GM18868 (cell line): Measurements from ENCODE around the gene APOL1.
"Not testable (repeated sequence)": the region's sequence is repeated elsewhere in the genome, so short reads cannot be mapped to it uniquely, and the experiment has no call there.

Experiments used
- ATAC-seq: cut with Tn5 transposase; IDR thresholded peaks from one replicate; pipeline ENCODE4 v1.9.1; 2021; ENCODE audit warnings: mild to moderate bottlenecking, moderate library complexity; ENCODE audit not compliant: unreplicated experiment

APOL1 gene

GRCh38 chr22:36290391-36291075 lies 37.6 kb downstream of the APOL1 start:
- not testable (repeated sequence) for ATAC-seq

GRCh38 chr22:36291831-36292740 lies 39.2 kb downstream of the APOL1 start:
- no peak for ATAC-seq

GRCh38 chr22:36292823-36293530 lies 40.0 kb downstream of the APOL1 start:
- no peak for ATAC-seq

DNA sequence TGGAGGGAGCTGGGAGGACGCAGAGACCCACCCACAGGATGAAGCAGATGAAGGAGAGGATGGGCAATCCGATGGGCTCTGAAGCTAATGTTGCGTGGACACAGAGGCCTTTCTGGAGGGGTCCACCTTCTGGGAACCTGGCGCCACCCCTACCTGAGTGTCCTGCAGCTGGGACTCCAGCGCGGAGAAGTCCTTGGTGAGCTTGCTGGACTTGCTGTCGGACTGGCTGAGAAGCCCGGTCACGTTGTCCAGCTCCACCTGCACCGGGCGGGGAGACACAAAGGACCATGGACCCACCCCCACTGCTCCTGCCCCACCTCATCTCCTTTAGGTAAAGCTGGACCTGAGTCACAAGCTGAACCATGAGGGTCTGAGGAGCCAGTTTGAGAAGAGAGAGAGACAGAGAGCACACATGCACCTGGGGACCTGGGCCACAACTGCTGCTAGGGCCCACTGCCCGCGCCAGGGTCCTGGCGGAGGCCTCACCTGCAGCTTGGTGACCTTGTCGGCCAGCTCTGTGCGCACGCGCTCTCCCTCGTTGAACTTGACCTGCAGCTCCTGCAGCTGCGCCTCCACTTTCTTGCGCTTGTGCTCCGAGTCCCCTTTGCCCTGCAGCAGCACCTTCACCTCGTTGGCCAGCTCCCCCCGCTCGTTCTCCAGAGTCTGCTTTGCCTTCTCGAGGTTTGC lies 40.8 kb downstream of the APOL1 start:
- no peak for ATAC-seq

DNA sequence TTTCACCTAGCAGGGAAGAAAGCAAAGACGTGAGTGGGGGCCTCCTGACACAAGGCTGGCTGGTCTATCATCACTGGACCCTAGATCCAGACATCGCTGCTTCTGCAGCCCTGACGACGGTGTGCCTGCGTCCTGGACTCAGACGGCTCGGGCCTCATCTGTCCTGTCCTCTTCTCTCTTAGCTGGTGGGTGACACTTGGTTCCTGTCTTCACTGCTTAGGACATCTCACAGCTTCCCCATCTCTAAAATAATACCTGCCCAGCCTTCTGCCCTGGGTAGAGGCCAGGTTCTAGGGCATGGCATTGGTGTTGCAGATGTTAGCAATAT lies 41.3 kb downstream of the APOL1 start:
- no peak for ATAC-seq

- no peak for ATAC-seq
These were observed 41.9 kb downstream of the APOL1 start for GRCh38 chr22:36294801-36295200.

DNA sequence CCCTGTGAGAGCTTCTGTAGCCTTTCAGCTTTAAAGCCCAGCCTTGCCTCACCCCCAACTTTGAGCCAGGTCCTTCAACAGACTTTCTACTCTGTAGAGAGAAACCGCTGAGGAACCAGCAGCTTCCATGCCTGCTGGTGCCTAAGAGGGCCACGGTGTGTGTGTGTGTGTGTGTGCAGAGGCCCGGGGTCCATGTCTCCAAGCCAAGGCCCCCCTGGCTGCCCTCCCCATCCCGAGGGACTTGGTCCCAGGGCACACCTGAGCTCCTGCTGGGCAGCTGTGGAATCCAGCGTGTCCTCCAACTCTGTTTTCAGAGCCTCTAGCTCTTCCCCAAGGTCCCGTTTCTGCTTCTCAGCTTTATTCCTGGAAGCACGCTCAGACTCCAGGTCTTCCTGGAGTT lies 42.3 kb downstream of the APOL1 start:
- no peak for ATAC-seq

- ATAC-seq: no peak
These were observed 43.8 kb downstream of the APOL1 start for GRCh38 chr22:36296690-36297089.

- no peak for ATAC-seq
These were observed 44.6 kb downstream of the APOL1 start for GRCh38 chr22:36297568-36297967.

DNA sequence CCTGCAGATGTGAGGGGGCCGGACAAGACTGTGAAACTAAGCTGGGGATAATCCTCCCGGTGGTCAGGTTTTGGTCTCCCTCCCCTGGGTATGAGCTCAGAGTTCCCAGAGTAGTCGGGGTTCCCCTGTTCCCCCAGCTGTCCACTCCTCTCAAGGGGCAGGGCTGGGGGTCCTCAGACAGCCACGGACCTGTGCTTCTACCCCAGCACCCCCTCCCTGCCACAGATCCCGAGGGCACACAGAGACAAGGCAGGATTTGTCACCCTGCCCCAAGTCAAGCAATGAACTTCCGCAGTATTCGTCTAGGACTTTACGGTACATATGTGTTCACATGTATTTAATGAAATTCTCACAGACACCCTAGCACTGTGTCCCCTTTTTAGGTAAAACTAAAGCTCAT lies 45.2 kb downstream of the APOL1 start:
- no peak for ATAC-seq

DNA sequence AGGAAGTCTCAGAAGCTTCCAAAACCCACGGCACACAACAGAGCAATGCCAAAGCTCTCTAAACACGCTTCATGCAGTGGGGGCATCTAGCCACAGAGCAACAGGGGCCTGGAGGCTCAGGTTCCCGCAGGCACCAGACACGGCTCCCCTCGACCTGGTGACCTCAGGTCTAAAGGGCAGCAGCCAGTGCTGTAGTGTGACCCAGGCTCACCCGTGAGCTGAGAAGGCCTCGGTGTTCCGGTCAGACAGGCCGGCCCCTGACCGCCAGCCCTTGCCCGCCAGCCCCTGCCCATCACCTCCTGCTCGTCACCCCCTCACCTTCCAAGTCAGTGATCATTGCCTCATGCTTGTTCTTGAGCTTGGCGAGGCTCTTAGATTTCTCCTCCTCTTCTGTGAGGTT lies 45.7 kb downstream of the APOL1 start:
- ATAC-seq: no peak

- no peak for ATAC-seq
These were observed 46.4 kb downstream of the APOL1 start for GRCh38 chr22:36299295-36299694.

- ATAC-seq: no peak
These were observed 47.0 kb downstream of the APOL1 start for GRCh38 chr22:36299911-36300310.

GRCh38 chr22:36300396-36301212 lies 47.7 kb downstream of the APOL1 start:
- ATAC-seq: no peak

- no peak for ATAC-seq
These were observed 48.5 kb downstream of the APOL1 start for GRCh38 chr22:36301384-36301828.

DNA sequence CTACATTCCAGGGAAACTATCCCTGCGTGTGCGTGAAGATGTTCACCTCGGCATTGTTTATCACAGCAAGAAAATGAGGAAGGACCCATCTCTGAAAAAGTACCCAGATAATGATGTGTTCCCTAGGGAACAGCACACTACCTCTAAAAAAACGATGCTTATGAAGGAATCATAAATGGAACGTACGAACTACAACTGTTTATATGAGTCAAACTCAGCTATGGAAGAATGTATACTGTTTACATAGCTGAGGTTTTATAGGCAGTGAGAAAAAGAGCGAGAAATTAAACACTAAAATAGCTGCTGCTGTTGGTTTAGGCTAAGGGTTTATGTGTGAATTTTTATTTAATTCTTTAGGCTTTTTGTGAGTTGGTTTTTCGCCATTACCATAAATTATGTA lies 48.9 kb downstream of the APOL1 start:
- no peak for ATAC-seq

DNA sequence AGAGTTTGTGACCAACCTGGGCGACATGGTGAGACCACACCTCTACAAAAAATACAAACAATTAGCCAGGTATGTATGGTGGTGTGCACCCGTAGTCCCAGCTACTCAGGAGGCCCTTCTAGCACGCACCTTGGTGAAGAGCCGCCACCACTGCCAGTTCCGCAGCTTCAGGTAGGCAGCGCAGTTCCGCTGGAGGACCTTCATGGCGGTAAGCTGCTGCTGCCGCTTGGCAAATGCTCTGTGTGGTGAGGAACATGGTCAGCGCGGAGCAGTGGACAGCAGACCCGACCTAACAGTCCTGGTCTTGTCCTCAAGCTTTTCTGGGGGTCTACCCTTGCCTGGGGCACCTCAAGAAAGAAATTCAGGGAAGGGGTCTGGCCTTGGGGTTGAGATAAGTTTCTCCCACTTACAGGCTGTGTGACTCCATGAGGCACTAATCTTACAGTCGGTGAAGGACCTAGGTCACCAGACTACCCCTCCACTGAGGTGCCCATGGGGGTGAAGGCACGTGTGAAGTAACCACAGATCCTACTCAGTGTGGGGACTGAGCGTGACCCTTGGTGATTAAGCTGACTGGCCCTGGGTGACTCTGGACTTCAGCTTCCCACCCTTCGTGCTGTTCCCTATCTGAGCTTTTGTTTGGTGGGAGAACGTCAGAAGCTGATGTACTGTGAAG lies 49.6 kb downstream of the APOL1 start:
- no peak for ATAC-seq

DNA sequence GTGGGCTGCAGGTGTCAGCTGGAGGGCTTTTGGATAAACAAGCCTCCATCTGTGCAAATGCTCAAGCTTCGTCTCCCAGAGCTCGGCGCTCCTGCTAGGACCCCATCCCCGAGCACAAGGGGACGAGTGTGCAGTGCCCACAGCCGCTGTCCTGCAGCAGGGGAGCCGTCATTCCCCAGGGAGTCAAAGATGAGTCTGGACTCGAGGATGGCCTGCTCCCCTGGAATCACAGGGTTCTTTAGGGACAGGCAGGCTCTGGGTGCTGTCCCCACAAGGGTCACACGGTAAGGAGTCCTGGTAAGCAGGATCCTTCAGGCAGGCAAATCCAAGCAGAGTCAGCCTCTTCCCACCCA lies 50.2 kb downstream of the APOL1 start:
- ATAC-seq: no peak

GRCh38 chr22:36303874-36304273 lies 50.9 kb downstream of the APOL1 start:
- ATAC-seq: no peak

- no peak for ATAC-seq
These were observed 51.5 kb downstream of the APOL1 start for GRCh38 chr22:36304429-36304828.
